NCI-H2171 (cell line): ENCODE measurements around the gene SLAMF6.

Experiments used
- DNase-seq: peaks from one replicate; lab custom pipeline; 2025; lab: John Stamatoyannopoulos, UW

SLAMF6 gene

GRCh38 chr1:160467576-160467975 lies 55.5 kb downstream of the SLAMF6 start:
- no peak for DNase-seq

GRCh38 chr1:160466961-160467360 lies 56.1 kb downstream of the SLAMF6 start:
- DNase-seq = no peak

GRCh38 chr1:160465123-160465522 lies 57.9 kb downstream of the SLAMF6 start:
- no peak for DNase-seq

GRCh38 chr1:160460683-160461287 lies 62.3 kb downstream of the SLAMF6 start:
- no peak for DNase-seq

- DNase-seq = no peak
Observed at GRCh38 chr1:160460214-160460642, 62.8 kb downstream of the SLAMF6 start.

- DNase-seq = no peak
Observed at GRCh38 chr1:160459687-160460086, 63.4 kb downstream of the SLAMF6 start.

- no peak for DNase-seq
Observed at GRCh38 chr1:160459056-160459455, 64.0 kb downstream of the SLAMF6 start.

- DNase-seq = no peak
Observed at GRCh38 chr1:160455153-160455517, 67.9 kb downstream of the SLAMF6 start.

- DNase-seq = no peak
Observed at GRCh38 chr1:160454371-160455152, 68.5 kb downstream of the SLAMF6 start.

GRCh38 chr1:160453443-160453842 lies 69.6 kb downstream of the SLAMF6 start:
- no peak for DNase-seq

GRCh38 chr1:160451859-160452232 lies 71.2 kb downstream of the SLAMF6 start:
- no peak for DNase-seq

- no peak for DNase-seq
Observed at GRCh38 chr1:160451119-160451858, 71.8 kb downstream of the SLAMF6 start.

- no peak for DNase-seq
Observed at GRCh38 chr1:160449494-160449893, 73.6 kb downstream of the SLAMF6 start.

- DNase-seq = no peak
Observed at GRCh38 chr1:160446945-160447600, 76.0 kb downstream of the SLAMF6 start.

- DNase-seq = no peak
Observed at GRCh38 chr1:160439718-160440117, 83.3 kb downstream of the SLAMF6 start.

GRCh38 chr1:160438935-160439334 lies 84.1 kb downstream of the SLAMF6 start:
- no peak for DNase-seq

- DNase-seq = no peak
Observed at GRCh38 chr1:160438317-160438918, 84.6 kb downstream of the SLAMF6 start.

- DNase-seq = no peak
Observed at GRCh38 chr1:160437432-160438316, 85.4 kb downstream of the SLAMF6 start.

GRCh38 chr1:160436966-160437365 lies 86.1 kb downstream of the SLAMF6 start:
- no peak for DNase-seq
